OCI-LY1 (cell line): ENCODE measurements around the gene MYL3.

Experiments
- CTCF ChIP-seq: fragments of 200-600 bp; sonication (generic), shearing (Covaris generic); IDR thresholded peaks from 2 replicates; pipeline ENCODE4 v1.5.1; 2017; ENCODE audit warnings: mild to moderate bottlenecking, antibody characterized with exemption, low read length, moderate library complexity, mixed read lengths
- EZH2 ChIP-seq: fragments of 200-600 bp; sonication (generic), shearing (Covaris generic); IDR thresholded peaks from 2 replicates; pipeline ENCODE4 v1.8.0; 2017; ENCODE audit warnings: borderline replicate concordance, mixed run types, mild to moderate bottlenecking, antibody characterized with exemption, low read length, moderate library complexity, mixed read lengths

GRCh38 chr3:46902188-46902631, 39.0 kb upstream of the MYL3 start:
- TF ChIP-seq CTCF, result no peak
- TF ChIP-seq EZH2, result no peak
